IPS-18c (cell line): ENCODE measurements around the gene B9D1.

Source experiments
- H3K4me3 ChIP-seq: 2 replicates; pipeline ENCODE4 v1.7.0; 2013; ENCODE audit warnings: low read depth, mild to moderate bottlenecking, low read length, moderate library complexity; ENCODE audit not compliant: insufficient read depth
- H3K9me3 ChIP-seq: one replicate; pipeline ENCODE4 v1.6.1; 2013; ENCODE audit warnings: mild to moderate bottlenecking, low read length, moderate library complexity; ENCODE audit not compliant: control insufficient read depth, insufficient read depth

B9D1 gene

GRCh38 chr17:19306160-19307111 is 56.1 kb downstream of the B9D1 start:
- Histone ChIP-seq H3K9me3 (no peaks in the 10 kb centered on the region), H3K4me3 (no peak overlapping the region)

GRCh38 chr17:19305761-19306159 is 56.8 kb downstream of the B9D1 start:
- H3K4me3 ChIP-seq: no peak overlapping the region

DNA sequence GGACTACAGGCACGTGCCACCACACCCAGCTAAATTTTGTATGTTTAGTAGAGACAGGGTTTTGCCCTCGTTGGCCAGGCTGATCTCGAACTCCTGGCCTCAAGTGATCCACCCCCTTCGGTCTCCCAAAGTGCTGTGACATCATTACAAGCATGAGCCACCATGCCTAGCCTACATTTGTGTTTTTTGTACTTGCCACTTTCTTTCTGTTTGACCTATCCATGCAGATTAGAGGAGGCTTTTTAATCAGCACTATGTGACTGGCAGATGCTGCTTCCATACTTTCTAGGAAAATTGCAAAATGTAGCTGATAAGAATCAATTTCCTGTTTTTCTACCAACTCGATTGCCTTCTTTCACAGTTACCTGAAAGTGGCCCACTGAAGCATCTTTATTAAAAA is 57.3 kb downstream of the B9D1 start:
- no peak overlapping the region for H3K4me3 ChIP-seq
- no peaks in the 10 kb centered on the region for H3K9me3 ChIP-seq

More at GRCh38 chr17:19305761-19306159, 56.8 kb downstream of the B9D1 start:
- H3K9me3 ChIP-seq: no peaks in the 10 kb centered on the region

- H3K4me3 ChIP-seq: no peak overlapping the region
- H3K9me3 ChIP-seq: no peaks in the 10 kb centered on the region
Measured at GRCh38 chr17:19304751-19305150, 57.8 kb downstream of the B9D1 start.

DNA sequence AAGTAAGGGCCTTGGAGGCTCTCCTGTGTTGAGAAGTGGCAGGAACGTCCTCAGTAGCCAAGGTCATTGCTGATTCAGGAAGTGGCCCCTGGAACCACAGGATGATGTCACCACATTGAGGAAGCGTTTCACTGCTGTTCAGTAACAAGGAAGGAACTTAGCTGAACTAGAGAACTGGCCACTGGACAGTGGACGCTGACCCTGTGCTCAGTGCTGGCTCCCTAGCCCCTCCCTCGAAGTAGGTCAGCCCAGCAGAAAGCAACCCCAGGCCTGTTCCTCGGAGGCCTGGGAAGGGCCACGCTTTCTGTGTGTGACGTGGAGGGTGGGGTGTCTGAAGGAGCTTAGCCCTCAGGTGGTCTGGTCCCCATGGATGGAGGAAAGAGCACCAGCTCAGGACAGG is 58.3 kb downstream of the B9D1 start:
- no peak overlapping the region for H3K4me3 ChIP-seq
- H3K9me3 ChIP-seq: no peaks in the 10 kb centered on the region

- no peaks in the 10 kb centered on the region for H3K9me3 ChIP-seq
- H3K4me3 ChIP-seq: no peak overlapping the region
Measured at GRCh38 chr17:19303367-19303776, 59.2 kb downstream of the B9D1 start.

GRCh38 chr17:19302791-19303331 is 59.7 kb downstream of the B9D1 start:
- Histone ChIP-seq H3K9me3 (no peaks in the 10 kb centered on the region), H3K4me3 (no peak overlapping the region)

DNA sequence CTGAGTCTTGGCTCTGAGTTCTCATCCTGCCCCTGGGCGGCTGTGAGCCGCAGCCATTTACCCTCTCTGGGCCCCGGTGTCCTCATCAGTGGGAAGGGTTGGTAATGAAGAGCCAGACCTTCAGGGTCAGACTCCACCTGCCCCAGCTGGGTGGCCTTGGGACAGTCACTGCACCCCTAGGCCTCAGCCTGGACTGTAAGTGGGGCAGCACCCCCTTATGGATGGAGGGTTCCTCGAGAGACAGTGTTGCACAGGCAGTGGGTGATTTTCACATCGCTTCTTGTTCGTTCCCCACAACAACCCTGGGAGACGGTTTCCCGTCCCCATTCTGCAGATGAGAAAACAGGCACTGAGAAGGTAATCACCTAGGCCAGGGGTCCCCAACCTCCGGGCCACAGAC is 60.5 kb downstream of the B9D1 start:
- Histone ChIP-seq H3K9me3 (no peaks in the 10 kb centered on the region), H3K4me3 (no peak overlapping the region)

DNA sequence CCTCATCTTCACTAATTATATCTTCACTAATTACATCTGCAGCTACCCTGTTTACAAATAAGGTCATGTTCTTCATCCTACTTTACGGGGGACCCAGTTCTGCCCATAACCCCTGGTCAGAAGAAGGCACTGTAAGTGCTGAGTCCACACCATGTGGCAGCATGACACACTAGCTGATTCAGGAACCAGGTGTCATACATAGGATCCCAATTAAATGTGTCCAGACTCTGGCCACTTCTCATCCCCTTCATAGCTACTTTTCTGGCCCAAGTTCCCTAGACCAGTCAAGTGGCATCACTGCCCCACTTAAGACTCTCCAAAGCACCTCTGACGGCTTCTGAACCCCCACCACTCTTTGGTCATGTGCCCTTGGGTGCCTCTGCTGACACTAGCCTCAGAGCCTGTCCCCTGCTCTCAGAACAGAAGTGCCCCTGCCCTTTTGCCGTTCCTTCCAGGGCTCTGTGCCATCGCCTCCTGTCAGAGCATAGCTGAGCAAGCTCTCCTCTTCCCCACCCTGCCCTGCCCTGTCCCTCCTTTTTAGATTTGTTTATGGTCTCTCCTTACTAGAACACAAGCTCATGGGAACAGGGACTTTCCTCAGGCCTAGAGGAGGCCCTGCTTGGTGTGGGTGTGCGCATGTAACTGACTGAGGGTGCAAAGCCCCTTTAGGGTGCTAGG is 61.1 kb downstream of the B9D1 start:
- H3K9me3 ChIP-seq: no peaks in the 10 kb centered on the region

GRCh38 chr17:19299866-19300265 is 62.7 kb downstream of the B9D1 start:
- Histone ChIP-seq H3K9me3 (no peaks in the 10 kb centered on the region), H3K4me3 (no peak overlapping the region)

More for the DNA sequence above, 61.1 kb downstream of the B9D1 start:
- no peak overlapping the region for H3K4me3 ChIP-seq

- Histone ChIP-seq H3K9me3 (no peaks in the 10 kb centered on the region), H3K4me3 (no peak overlapping the region)
Measured at GRCh38 chr17:19299214-19299747, 63.2 kb downstream of the B9D1 start.

DNA sequence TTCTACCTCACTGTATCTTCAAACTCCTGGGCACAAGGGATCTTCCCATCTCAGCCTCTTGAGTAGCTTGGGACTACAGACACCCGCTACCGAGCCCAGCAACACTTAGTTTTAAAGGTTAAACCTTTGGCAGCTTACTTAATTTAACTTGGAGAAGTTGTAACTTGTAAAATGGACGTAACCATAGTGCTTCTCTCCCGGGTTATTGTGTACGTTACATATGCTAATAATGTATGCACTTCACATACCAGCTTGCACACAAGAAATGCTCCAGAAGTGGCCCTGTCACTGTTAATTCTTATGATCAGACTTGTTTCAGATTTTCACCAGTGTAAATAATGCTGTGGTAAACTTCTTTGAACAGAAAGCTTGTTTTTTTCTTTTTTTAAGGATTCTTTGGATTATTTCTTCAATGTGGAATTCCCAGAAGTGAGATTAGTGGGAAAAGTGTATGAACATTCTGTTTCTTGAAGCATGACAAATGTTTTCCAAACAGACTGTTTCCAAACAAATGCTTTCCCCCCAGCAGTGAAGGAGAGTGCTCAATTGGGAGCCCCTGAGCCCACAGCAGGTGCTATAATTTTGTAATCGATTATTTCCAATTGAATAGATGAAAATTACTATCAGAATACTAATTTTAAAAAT is 63.8 kb downstream of the B9D1 start:
- no peaks in the 10 kb centered on the region for H3K9me3 ChIP-seq
- H3K4me3 ChIP-seq: no peak overlapping the region

DNA sequence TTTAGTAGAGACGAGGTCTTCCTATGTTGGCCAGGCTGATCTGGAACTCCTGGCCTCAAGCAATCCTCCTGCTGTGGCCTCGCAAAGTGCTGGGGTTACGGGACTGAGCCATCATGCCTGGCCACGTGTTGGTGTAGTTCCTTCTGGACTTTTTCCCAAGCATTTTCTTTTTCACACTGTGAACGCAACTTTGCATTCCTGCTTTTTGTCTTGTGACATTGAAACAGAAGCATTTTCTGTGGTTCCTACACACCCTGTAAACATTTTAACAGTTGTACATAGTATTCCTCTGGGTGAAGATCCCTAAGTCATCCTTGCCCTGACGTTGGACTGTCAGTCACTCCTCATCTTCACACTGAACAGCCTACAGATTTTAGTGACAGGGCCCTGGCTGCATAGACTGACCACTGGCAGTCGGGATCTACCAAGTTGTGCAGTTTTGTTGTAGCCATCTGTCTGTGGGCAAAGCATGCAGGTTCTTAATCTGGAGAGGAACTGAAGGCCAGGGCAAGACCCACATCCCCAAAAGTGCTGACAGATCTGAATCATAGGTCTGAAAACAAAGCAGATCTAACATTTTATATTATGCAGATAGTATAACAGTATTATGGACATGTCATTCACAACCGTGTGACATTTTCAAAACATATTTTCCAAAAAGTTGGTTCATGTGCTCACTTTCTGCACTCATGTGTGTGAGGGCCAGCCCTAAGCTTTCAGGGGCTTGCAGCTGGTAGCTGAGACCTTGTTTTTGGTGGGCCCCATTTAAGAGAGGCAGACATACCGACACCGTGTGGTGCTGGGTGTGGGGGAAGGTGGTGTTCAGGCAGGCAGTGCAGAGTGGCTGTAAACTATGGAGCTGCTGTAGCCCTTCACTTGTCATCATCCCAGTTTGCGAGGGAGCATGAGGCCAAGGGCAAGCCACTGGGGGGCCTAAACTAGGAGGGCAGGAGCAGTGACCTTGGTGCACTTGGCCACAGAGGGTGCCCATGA is 65.4 kb downstream of the B9D1 start:
- Histone ChIP-seq H3K9me3 (no peaks in the 10 kb centered on the region), H3K4me3 (no peak overlapping the region)

- Histone ChIP-seq H3K9me3 (no peaks in the 10 kb centered on the region), H3K4me3 (no peak overlapping the region)
Measured at GRCh38 chr17:19295473-19296135, 66.9 kb downstream of the B9D1 start.

DNA sequence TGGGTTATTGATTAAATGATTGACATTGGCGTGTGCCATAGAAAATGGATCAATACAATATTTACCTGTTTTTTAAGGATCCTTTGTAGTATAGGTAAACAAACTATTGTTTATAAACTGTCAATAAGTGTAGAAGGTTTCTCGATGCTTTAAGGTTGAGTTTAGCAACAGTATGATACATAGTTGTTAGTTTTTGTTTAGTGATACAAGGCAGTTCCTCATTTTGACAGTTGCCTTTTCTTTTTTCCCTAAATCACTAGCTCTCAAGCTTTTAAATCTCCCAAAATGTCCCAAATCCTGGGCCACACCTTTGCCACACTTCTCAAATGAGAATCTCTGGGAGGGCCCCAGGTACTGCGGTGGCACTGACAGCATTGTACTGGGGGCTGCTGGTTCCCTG is 68.1 kb downstream of the B9D1 start:
- H3K9me3 ChIP-seq: no peaks in the 10 kb centered on the region

More for the DNA sequence above, 68.1 kb downstream of the B9D1 start:
- no peak overlapping the region for H3K4me3 ChIP-seq
